Testis (tissue), 5 donors: ENCODE measurements around the gene EIF3K. TPM values are rescaled to one million over a fixed set of nuclear protein-coding genes. Genes with fewer than 3 reads are reported as not detected.
"Not testable (repeated sequence)": the region's sequence is repeated elsewhere in the genome, so short reads cannot be mapped to it uniquely, and the experiment has no call there.

Experiments used
- DNase-seq: peaks from one replicate; pipeline ENCODE4 v3.0.0-alpha.2; 2019
- H3K27ac ChIP-seq, 2 donors: fragments of 200-600 bp; sonication (generic); one replicate each; pipeline ENCODE4 v1.5.1; 2019
- H3K27me3 ChIP-seq: fragments of 200-600 bp; sonication (generic); one replicate; pipeline ENCODE4 v1.5.1; 2019
- H3K36me3 ChIP-seq: fragments of 200-600 bp; sonication (generic); one replicate; pipeline ENCODE4 v1.5.1; 2017; ENCODE audit warnings: low read depth; ENCODE audit errors: missing control alignments
- H3K4me1 ChIP-seq: fragments of 200-600 bp; sonication (generic); one replicate; pipeline ENCODE4 v1.5.1; 2019
- H3K4me3 ChIP-seq, 2 donors: fragments of 200-600 bp; sonication (generic); one replicate each; pipeline ENCODE4 v1.5.1; 2017 to 2019
- H3K9me3 ChIP-seq: fragments of 200-600 bp; sonication (generic); one replicate; pipeline ENCODE4 v1.5.1; 2017
- CTCF ChIP-seq, 3 experiments: fragments of 450-650 bp in 2 of 3; fragments of 200-600 bp in 1 of 3; sonication (generic) in 1 of 3; IDR thresholded peaks; one replicate each; pipeline ENCODE4 v1.5.1; 2016 to 2019; ENCODE audit warnings: antibody characterized with exemption in 3 of 3, mild to moderate bottlenecking in 2 of 3, moderate library complexity in 1 of 3
- POLR2A ChIP-seq: fragments of 450-650 bp; IDR thresholded peaks from one replicate; pipeline ENCODE4 v1.6.1; 2017; ENCODE audit warnings: antibody characterized with exemption, mild to moderate bottlenecking, moderate library complexity
- WGBS, 2 donors: methylation state at CpG; one replicate each; pipeline ENCODE4 v1.1.5; 2018; 5-methylcytosine and 5-hydroxymethylcytosine counted together
- intact Hi-C: fragments of 100-400 bp; cut with DNase I; formaldehyde crosslinking; loops from one replicate; pipeline ENCODE4 v1.15.1; 2023; ENCODE audit warnings: low total_unique reads
- long read RNA-seq, 2 donors: transcript quantifications; one replicate each; lab custom pipeline, GENCODE V29; 2026
- polyA plus RNA-seq: library from polyadenylated mRNA; stranded (reverse); fragments of 350-450 nt; fragmentation: Illumina TruSeq; extraction: RNeasy Lipid Tissue Mini Kit (QIAGEN cat#74804); gene quantifications from one replicate; pipeline ENCODE4 v1.2.3, GENCODE V29; 2014; ENCODE audit warnings: low read depth, low replicate concordance; ENCODE audit not compliant: insufficient read depth
- total RNA-seq, 2 donors: library from RNA; depleted of rRNA; stranded (reverse); fragments of >200 nt; gene quantifications; one replicate each; pipeline ENCODE4 v1.2.3, GENCODE V29; 2016

The EIF3K gene
- 100 to 1,000 TPM; 195 to 235 TPM for total RNA-seq
- polyA plus RNA-seq, result 201 TPM
- long read RNA-seq, donor 1, transcript EIF3K-209 (4 exons, 711 nt), result minor isoform, 5 of 141 reads
- long read RNA-seq, donor 1, transcript EIF3K-203 (7 exons, 1,327 nt), result minor isoform, 5 of 141 reads
- long read RNA-seq, donor 1, transcript EIF3K-201 (8 exons, 864 nt), result major isoform, 107 of 141 reads
- long read RNA-seq, donor 1, partial matches to known transcripts, result 20 of 141 reads
- long read RNA-seq, donor 1, other reads (novel, unspliced or antisense), result 0 of 141 reads
- long read RNA-seq, donor 2, transcript EIF3K-201 (8 exons, 864 nt), result major isoform, 65 of 101 reads
- long read RNA-seq, donor 2, partial matches to known transcripts, result 28 of 101 reads
- long read RNA-seq, donor 2, other reads (novel, unspliced or antisense), result 0 of 101 reads

- intact Hi-C loops, result loop anchor here (10.0 kb wide), 1 partner anchor 214 kb away; the partner anchor contains the start of gene FAM98C
- no peaks in the 10 kb centered on the region for H3K27me3 ChIP-seq
- peak within 1 kb of the TSS; percentile 57 to 76 for H3K27ac ChIP-seq
These were observed at the start of gene EIF3K for GRCh38 chr19:38618590-38619360. Gene EIF3K (plus strand): TSS chr19:38619188. CDS start chr19:38619269, 81 bp downstream.

GRCh38 chr19:38569368-38569983 is 49.5 kb upstream of the EIF3K start:
- Histone ChIP-seq H3K27me3 (no peaks in the 10 kb centered on the region), H3K27ac (no peak overlapping the region), H3K4me3 (no peak overlapping the region), H3K9me3 (no peaks in the 10 kb centered on the region), H3K4me1 (no peaks in the 10 kb centered on the region), H3K36me3 (no peaks in the 10 kb centered on the region)
- no peak for DNase-seq
- WGBS, 2 donors, result 84 to 91% methylated on average over 6 of the region's 6 CpGs
- TF ChIP-seq POLR2A, result no peak
- intact Hi-C loops, result no loop called here

More at GRCh38 chr19:38618590-38619360, at the start of gene EIF3K:
- TF ChIP-seq CTCF (IDR thresholded peaks at IDR 0.05) (peak in 1 of 3 experiments; percentile 3), POLR2A (no peak)
- peaks cover 7% of the 10 kb centered on the region for H3K4me1 ChIP-seq
- no peaks in the 10 kb centered on the region for H3K9me3 ChIP-seq
- H3K36me3 ChIP-seq, result no peaks in the 10 kb centered on the region
- H3K4me3 ChIP-seq, result peak within 1 kb of the TSS; percentile 83 to 94
- DNase-seq, result peak; percentile 99
- whole genome bisulfite sequencing, 2 donors, result 0 to 1% methylated on average over 38 to 64 of the region's 64 CpGs

GRCh38 chr19:38571682-38572081 is 47.3 kb upstream of the EIF3K start:
- no peak for DNase-seq
- Histone ChIP-seq H3K4me1 (no peaks in the 10 kb centered on the region), H3K27me3 (no peaks in the 10 kb centered on the region), H3K27ac (no peak overlapping the region), H3K36me3 (no peaks in the 10 kb centered on the region), H3K4me3 (no peak overlapping the region), H3K9me3 (no peaks in the 10 kb centered on the region)
- 85 to 92% methylated on average over 2 of the region's 2 CpGs for WGBS, 2 donors
- intact Hi-C loops, result no loop called here
- TF ChIP-seq POLR2A (no peak), CTCF (IDR thresholded peaks at IDR 0.05) (no peak)

- Histone ChIP-seq H3K4me1 (no peaks in the 10 kb centered on the region), H3K9me3 (no peaks in the 10 kb centered on the region), H3K27ac (no peak overlapping the region), H3K4me3 (no peak overlapping the region), H3K36me3 (no peaks in the 10 kb centered on the region), H3K27me3 (no peaks in the 10 kb centered on the region)
- no peak for DNase-seq
- WGBS, 2 donors, result 85 to 89% methylated on average over 7 to 11 of the region's 11 CpGs
- intact Hi-C loops, result no loop called here
- TF ChIP-seq CTCF (IDR thresholded peaks at IDR 0.05), result no peak
- TF ChIP-seq POLR2A, result no peak
These were observed 41.2 kb upstream of the EIF3K start for GRCh38 chr19:38577826-38578225.

- H3K9me3 ChIP-seq, DNase-seq, intact Hi-C loops, H3K4me3 ChIP-seq, H3K4me1 ChIP-seq, H3K36me3 ChIP-seq, H3K27me3 ChIP-seq, H3K27ac ChIP-seq: not testable (repeated sequence)
- 88 to 92% methylated on average over 6 of the region's 6 CpGs for WGBS, 2 donors
These were observed 39.7 kb upstream of the EIF3K start for GRCh38 chr19:38579304-38579703.
